HEK293 (cell line): ENCODE results near the gene HIC1.

Source experiments
- CTCF ChIA-PET: fragments of 350-600 bp; formaldehyde crosslinking; extraction: SDS; loops from one replicate; lab custom pipeline; 2021; ENCODE audit warnings: antibody characterized with exemption; lab: Yijun Ruan, JAX
- POLR2A ChIA-PET: fragments of 300-600 bp; formaldehyde crosslinking; extraction: SDS; loops from one replicate; lab custom pipeline; 2020; ENCODE audit warnings: antibody characterized with exemption, inconsistent platforms; lab: Yijun Ruan, JAX
- H3K27ac ChIP-seq: fragments of 200-500 bp; sonication (Bioruptor generic); 2 replicates; pipeline ENCODE4 v1.5.1; 2014; ENCODE audit warnings: low read depth, low read length, control low read depth, inconsistent platforms; ENCODE audit errors: extremely low read depth
- H3K36me3 ChIP-seq, 2 experiments: fragments of 200-500 bp in 1 of 2; sonication (Bioruptor generic) in 1 of 2; 1 replicate in 1 of 2; 2 replicates in 1 of 2; pipeline ENCODE4 v1.5.1; 2014 to 2017; ENCODE audit warnings: inconsistent platforms in 2 of 2, low read length in 2 of 2; ENCODE audit not compliant: control insufficient read depth in 2 of 2, insufficient read depth in 1 of 2
- H3K4me1 ChIP-seq: fragments of 200-500 bp; sonication (Bioruptor generic); 2 replicates; pipeline ENCODE4 v1.5.1; 2014; ENCODE audit warnings: mild to moderate bottlenecking, low read length, inconsistent platforms; ENCODE audit not compliant: control insufficient read depth, insufficient read depth
- H3K4me3 ChIP-seq: 2 replicates; pipeline ENCODE4 v1.5.1; 2011; ENCODE audit warnings: low read depth, mild to moderate bottlenecking, control low read depth, low read length, moderate library complexity
- H3K9me3 ChIP-seq: fragments of 200-500 bp; sonication (Bioruptor generic); 2 replicates; pipeline ENCODE4 v1.5.1; 2014; ENCODE audit warnings: low read depth, low read length, inconsistent platforms; ENCODE audit not compliant: control insufficient read depth, insufficient read depth
- BCL11B ChIP-seq: fragments of 450-650 bp; formaldehyde crosslinking; IDR thresholded peaks from 2 replicates; pipeline ENCODE4 v1.5.1; 2016; ENCODE audit warnings: low read depth, missing biosample characterization, missing genetic modification characterization
- EGR2 ChIP-seq: fragments of 450-650 bp; formaldehyde crosslinking; IDR thresholded peaks from 2 replicates; pipeline ENCODE4 v1.5.1; 2016; ENCODE audit warnings: low read depth, missing biosample characterization, missing genetic modification characterization
- GFI1B ChIP-seq: fragments of 450-650 bp; formaldehyde crosslinking; IDR thresholded peaks from 2 replicates; pipeline ENCODE4 v1.5.1; 2016; ENCODE audit warnings: missing biosample characterization, missing genetic modification characterization
- HOXC10 ChIP-seq: sonication (generic); formaldehyde crosslinking; IDR thresholded peaks from 2 replicates; pipeline ENCODE4 v1.8.1; 2023; ENCODE audit warnings: mild to moderate bottlenecking, missing genetic modification reagents
- RBAK ChIP-seq: fragments of 450-650 bp; formaldehyde crosslinking; IDR thresholded peaks from 2 replicates; pipeline ENCODE4 v1.5.1; 2016; ENCODE audit warnings: missing biosample characterization, missing genetic modification characterization
- REPIN1 ChIP-seq: fragments of 450-650 bp; formaldehyde crosslinking; IDR thresholded peaks from 2 replicates; pipeline ENCODE4 v1.5.1; 2017; ENCODE audit warnings: missing biosample characterization, missing genetic modification characterization, low read depth
- SP2 ChIP-seq: fragments of 450-650 bp; formaldehyde crosslinking; IDR thresholded peaks from 2 replicates; pipeline ENCODE4 v1.5.1; 2016; ENCODE audit warnings: missing biosample characterization, missing genetic modification characterization
- SP7 ChIP-seq: fragments of 450-650 bp; formaldehyde crosslinking; IDR thresholded peaks from 2 replicates; pipeline ENCODE4 v1.5.1; 2016; ENCODE audit warnings: missing biosample characterization, missing genetic modification characterization
- WT1 ChIP-seq: fragments of 450-650 bp; formaldehyde crosslinking; IDR thresholded peaks from 2 replicates; pipeline ENCODE4 v1.5.1; 2016; ENCODE audit warnings: missing biosample characterization, missing genetic modification characterization
- ZBTB1 ChIP-seq: fragments of 450-650 bp; formaldehyde crosslinking; IDR thresholded peaks from 2 replicates; pipeline ENCODE4 v1.5.1; 2016; ENCODE audit warnings: missing biosample characterization, missing genetic modification characterization
- ZFHX2 ChIP-seq: fragments of 450-650 bp; formaldehyde crosslinking; conservative IDR thresholded peaks from 2 replicates; pipeline ENCODE4 v1.5.1; 2016; ENCODE audit warnings: missing biosample characterization, missing genetic modification characterization
- ZFP69B ChIP-seq: fragments of 450-650 bp; formaldehyde crosslinking; IDR thresholded peaks from 2 replicates; pipeline ENCODE4 v1.5.1; 2016; ENCODE audit warnings: missing biosample characterization, missing genetic modification characterization
- ZNF335 ChIP-seq: fragments of 450-650 bp; formaldehyde crosslinking; conservative IDR thresholded peaks from 2 replicates; pipeline ENCODE4 v1.5.1; 2016; ENCODE audit warnings: missing biosample characterization, missing genetic modification characterization
- ZNF394 ChIP-seq: fragments of 450-650 bp; formaldehyde crosslinking; IDR thresholded peaks from 2 replicates; pipeline ENCODE4 v1.5.1; 2016; ENCODE audit warnings: missing biosample characterization, missing genetic modification characterization, mild to moderate bottlenecking, moderate library complexity, borderline replicate concordance
- ZNF404 ChIP-seq: fragments of 450-650 bp; formaldehyde crosslinking; IDR thresholded peaks from 2 replicates; pipeline ENCODE4 v1.5.1; 2017; ENCODE audit warnings: missing biosample characterization, missing genetic modification characterization
- ZNF488 ChIP-seq: fragments of 450-650 bp; formaldehyde crosslinking; IDR thresholded peaks from 2 replicates; pipeline ENCODE4 v1.5.1; 2016; ENCODE audit warnings: missing biosample characterization, missing genetic modification characterization
- ZNF654 ChIP-seq: fragments of 450-650 bp; formaldehyde crosslinking; IDR thresholded peaks from 2 replicates; pipeline ENCODE4 v1.5.1; 2016; ENCODE audit warnings: low read depth, missing biosample characterization, missing genetic modification characterization
- ZNF660 ChIP-seq: fragments of 450-650 bp; IDR thresholded peaks from 2 replicates; pipeline ENCODE4 v1.5.1; 2018; ENCODE audit warnings: missing biosample characterization, mild to moderate bottlenecking, missing genetic modification characterization
- ZNF768 ChIP-seq: fragments of 450-650 bp; formaldehyde crosslinking; IDR thresholded peaks from 2 replicates; pipeline ENCODE4 v1.5.1; 2018; ENCODE audit warnings: missing biosample characterization, mild to moderate bottlenecking, missing genetic modification characterization
- ZNF777 ChIP-seq: fragments of 450-650 bp; formaldehyde crosslinking; IDR thresholded peaks from 2 replicates; pipeline ENCODE4 v1.5.1; 2017; ENCODE audit warnings: missing biosample characterization, missing genetic modification characterization, borderline replicate concordance
- TF ChIP-seq, protein P1 (sequence below): fragments of 450-650 bp; formaldehyde crosslinking; IDR thresholded peaks from 2 replicates; pipeline ENCODE4 v1.5.1; 2016; ENCODE audit warnings: missing biosample characterization, missing genetic modification characterization
- TF ChIP-seq, protein P2 (sequence below): fragments of 450-650 bp; formaldehyde crosslinking; IDR thresholded peaks from 2 replicates; pipeline ENCODE4 v1.5.1; 2017; ENCODE audit warnings: missing biosample characterization, missing genetic modification characterization
- TF ChIP-seq, protein P3 (sequence below): fragments of 450-650 bp; formaldehyde crosslinking; IDR thresholded peaks from 2 replicates; pipeline ENCODE4 v1.5.1; 2016; ENCODE audit warnings: missing biosample characterization, missing genetic modification characterization

HIC1 gene

DNA sequence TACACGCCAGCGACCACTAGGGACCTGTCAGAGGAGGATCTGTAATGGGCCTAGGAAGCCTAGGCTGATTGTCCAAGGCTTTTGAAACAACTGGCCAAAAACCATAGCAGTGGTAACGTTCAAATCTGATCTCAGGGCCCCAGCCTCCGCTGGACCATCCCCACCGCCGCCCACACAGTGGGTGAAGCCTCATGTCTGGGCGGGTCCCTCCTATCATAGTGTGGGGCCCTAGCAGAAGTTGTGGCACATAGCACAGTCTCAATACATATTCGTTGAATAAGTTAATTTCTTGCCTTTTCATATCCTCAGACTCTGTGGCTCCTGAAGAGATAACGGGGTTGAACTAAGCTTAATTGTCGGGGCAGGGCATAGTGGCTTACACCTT lies 24.1 kb upstream of the HIC1 start (continued):
- TF ChIP-seq, protein P1, sequence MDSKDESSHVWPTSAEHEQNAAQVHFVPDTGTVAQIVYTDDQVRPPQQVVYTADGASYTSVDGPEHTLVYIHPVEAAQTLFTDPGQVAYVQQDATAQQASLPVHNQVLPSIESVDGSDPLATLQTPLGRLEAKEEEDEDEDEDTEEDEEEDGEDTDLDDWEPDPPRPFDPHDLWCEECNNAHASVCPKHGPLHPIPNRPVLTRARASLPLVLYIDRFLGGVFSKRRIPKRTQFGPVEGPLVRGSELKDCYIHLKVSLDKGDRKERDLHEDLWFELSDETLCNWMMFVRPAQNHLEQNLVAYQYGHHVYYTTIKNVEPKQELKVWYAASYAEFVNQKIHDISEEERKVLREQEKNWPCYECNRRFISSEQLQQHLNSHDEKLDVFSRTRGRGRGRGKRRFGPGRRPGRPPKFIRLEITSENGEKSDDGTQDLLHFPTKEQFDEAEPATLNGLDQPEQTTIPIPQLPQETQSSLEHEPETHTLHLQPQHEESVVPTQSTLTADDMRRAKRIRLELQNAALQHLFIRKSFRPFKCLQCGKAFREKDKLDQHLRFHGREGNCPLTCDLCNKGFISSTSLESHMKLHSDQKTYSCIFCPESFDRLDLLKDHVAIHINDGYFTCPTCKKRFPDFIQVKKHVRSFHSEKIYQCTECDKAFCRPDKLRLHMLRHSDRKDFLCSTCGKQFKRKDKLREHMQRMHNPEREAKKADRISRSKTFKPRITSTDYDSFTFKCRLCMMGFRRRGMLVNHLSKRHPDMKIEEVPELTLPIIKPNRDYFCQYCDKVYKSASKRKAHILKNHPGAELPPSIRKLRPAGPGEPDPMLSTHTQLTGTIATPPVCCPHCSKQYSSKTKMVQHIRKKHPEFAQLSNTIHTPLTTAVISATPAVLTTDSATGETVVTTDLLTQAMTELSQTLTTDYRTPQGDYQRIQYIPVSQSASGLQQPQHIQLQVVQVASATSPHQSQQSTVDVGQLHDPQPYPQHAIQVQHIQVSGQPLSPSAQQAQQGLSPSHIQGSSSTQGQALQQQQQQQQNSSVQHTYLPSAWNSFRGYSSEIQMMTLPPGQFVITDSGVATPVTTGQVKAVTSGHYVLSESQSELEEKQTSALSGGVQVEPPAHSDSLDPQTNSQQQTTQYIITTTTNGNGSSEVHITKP (tag by site-specific recombination) = peak; percentile 78
- TF ChIP-seq SP2 (peak; percentile 67), ZNF654 (tag by site-specific recombination) (peak; percentile 33; the same call in 1 of the 2 replicates), EGR2 (tag by site-specific recombination) (peak; percentile 45; the same call in 1 of the 2 replicates)
- TF ChIP-seq, protein P2, sequence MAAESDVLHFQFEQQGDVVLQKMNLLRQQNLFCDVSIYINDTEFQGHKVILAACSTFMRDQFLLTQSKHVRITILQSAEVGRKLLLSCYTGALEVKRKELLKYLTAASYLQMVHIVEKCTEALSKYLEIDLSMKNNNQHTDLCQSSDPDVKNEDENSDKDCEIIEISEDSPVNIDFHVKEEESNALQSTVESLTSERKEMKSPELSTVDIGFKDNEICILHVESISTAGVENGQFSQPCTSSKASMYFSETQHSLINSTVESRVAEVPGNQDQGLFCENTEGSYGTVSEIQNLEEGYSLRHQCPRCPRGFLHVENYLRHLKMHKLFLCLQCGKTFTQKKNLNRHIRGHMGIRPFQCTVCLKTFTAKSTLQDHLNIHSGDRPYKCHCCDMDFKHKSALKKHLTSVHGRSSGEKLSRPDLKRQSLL (tag by site-specific recombination) = no peak

- CTCF ChIA-PET = interaction anchor here (0.6 to 12.2 kb wide), 4 partner anchors 123 to 312 kb away, joined by 3 to 145 read pairs (median 4); no protein-coding TSS in a partner anchor
- H3K36me3 ChIP-seq = peaks cover 0 to 44% of the 10 kb centered on the region in 2 experiments; a peak in 2 of 3 replicates
- no peak overlapping the region for H3K27ac ChIP-seq
- H3K4me1 ChIP-seq = peaks cover 5% of the 10 kb centered on the region
- no peaks in the 10 kb centered on the region for H3K9me3 ChIP-seq
- no peak for TF ChIP-seq REPIN1 (tag by site-specific recombination)
- TF ChIP-seq SP7 = peak; percentile 26; the same call in 1 of the 2 replicates
- H3K4me3 ChIP-seq = no peak overlapping the region
- POLR2A ChIA-PET = no interaction called here
Measured at GRCh38 chr17:2033153-2033552, 21.8 kb upstream of the HIC1 start.

DNA sequence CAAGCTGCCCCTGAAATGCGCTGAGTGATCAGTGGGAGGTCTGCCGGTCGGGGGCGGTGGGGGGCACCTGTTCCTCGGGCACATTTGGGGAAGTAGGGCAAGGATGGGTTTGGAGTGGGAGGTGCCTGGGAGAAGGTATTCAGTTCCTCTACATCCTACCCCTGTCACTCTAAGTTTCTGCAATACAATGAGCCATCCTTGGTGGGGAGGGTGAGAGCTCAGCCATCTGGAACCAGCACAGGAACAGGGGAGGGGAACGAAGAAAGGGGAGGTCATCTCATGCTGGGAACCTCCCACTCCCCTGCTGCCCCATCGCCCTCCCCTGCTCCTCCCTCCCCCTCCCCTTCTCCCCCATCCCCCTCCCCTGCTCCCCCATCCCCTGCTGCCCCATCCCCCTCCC lies 20.7 kb upstream of the HIC1 start:
- Histone ChIP-seq H3K36me3 (peaks cover 0 to 50% of the 10 kb centered on the region in 2 experiments; a peak in 2 of 3 replicates), H3K27ac (no peak overlapping the region), H3K4me1 (peaks cover 5% of the 10 kb centered on the region)
- CTCF ChIA-PET = interaction anchor here (12.2 kb wide), 1 partner anchor 124 kb away, joined by 145 read pairs; no protein-coding TSS in a partner anchor
- TF ChIP-seq ZNF777 (tag by site-specific recombination) = no peak
- peak; percentile 74; the same call in 1 of the 2 replicates for TF ChIP-seq WT1 (tag by site-specific recombination)
- TF ChIP-seq, all 188 proteins: peak for 1
- Histone ChIP-seq H3K9me3 (no peaks in the 10 kb centered on the region), H3K4me3 (no peak overlapping the region)
- POLR2A ChIA-PET = no interaction called here

GRCh38 chr17:2034806-2035540 lies 19.9 kb upstream of the HIC1 start:
- H3K9me3 ChIP-seq = no peaks in the 10 kb centered on the region
- POLR2A ChIA-PET = no interaction called here
- peaks cover 5% of the 10 kb centered on the region for H3K4me1 ChIP-seq
- no peak overlapping the region for H3K4me3 ChIP-seq
- CTCF ChIA-PET = interaction anchor here (12.2 kb wide), 1 partner anchor 124 kb away, joined by 145 read pairs; no protein-coding TSS in a partner anchor
- no peak overlapping the region for H3K27ac ChIP-seq
- peaks cover 0 to 55% of the 10 kb centered on the region in 2 experiments; a peak in 2 of 3 replicates for H3K36me3 ChIP-seq
- TF ChIP-seq ZNF335 (tag by site-specific recombination) = no peak
- TF ChIP-seq RBAK (tag by site-specific recombination) = no peak
- no peak for TF ChIP-seq ZNF660 (tag by site-specific recombination)
- no peak for TF ChIP-seq GFI1B (tag by site-specific recombination)
- TF ChIP-seq BCL11B (tag by site-specific recombination) = no peak
- no peak for TF ChIP-seq ZNF394 (tag by site-specific recombination)
- no peak for TF ChIP-seq ZNF488 (tag by site-specific recombination)
- TF ChIP-seq ZNF404 (tag by site-specific recombination) = no peak
- no peak for TF ChIP-seq ZFP69B (tag by site-specific recombination)
- TF ChIP-seq, protein P3, sequence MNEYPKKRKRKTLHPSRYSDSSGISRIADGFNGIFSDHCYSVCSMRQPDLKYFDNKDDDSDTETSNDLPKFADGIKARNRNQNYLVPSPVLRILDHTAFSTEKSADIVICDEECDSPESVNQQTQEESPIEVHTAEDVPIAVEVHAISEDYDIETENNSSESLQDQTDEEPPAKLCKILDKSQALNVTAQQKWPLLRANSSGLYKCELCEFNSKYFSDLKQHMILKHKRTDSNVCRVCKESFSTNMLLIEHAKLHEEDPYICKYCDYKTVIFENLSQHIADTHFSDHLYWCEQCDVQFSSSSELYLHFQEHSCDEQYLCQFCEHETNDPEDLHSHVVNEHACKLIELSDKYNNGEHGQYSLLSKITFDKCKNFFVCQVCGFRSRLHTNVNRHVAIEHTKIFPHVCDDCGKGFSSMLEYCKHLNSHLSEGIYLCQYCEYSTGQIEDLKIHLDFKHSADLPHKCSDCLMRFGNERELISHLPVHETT (tag by site-specific recombination) = no peak
- TF ChIP-seq ZNF768 = no peak
- TF ChIP-seq ZFHX2 (tag by site-specific recombination) = no peak
- no peak for TF ChIP-seq ZBTB1
- TF ChIP-seq HOXC10 (CRISPR knock-in tag) = no peak
